HG02970 (cell line): Measurements from ENCODE around the gene RTP1.
"Not testable (repeated sequence)": the region's sequence is repeated elsewhere in the genome, so short reads cannot be mapped to it uniquely, and the experiment has no call there.

Experiments
- ATAC-seq: cut with Tn5 transposase; IDR thresholded peaks from one replicate; pipeline ENCODE4 v1.9.1; 2021; ENCODE audit warnings: mild to moderate bottlenecking, moderate library complexity, moderate number of reproducible peaks; ENCODE audit not compliant: unreplicated experiment, low FRiP score

Gene RTP1

GRCh38 chr3:187197335-187197649, at the start of gene RTP1:
TSS of gene RTP1 (plus strand) at chr3:187197486. CDS start at chr3:187197516, 30 bp downstream.
- ATAC-seq = no peak

- ATAC-seq = no peak
Measured at GRCh38 chr3:187150186-187150585, 47.1 kb upstream of the RTP1 start.

- no peak for ATAC-seq
Measured at GRCh38 chr3:187150599-187150998, 46.7 kb upstream of the RTP1 start.

- ATAC-seq = no peak
Measured at GRCh38 chr3:187161556-187161955, 35.7 kb upstream of the RTP1 start.

- ATAC-seq = no peak
Measured at GRCh38 chr3:187162265-187162953, 34.9 kb upstream of the RTP1 start.

- ATAC-seq = no peak
Measured at GRCh38 chr3:187165144-187165543, 32.1 kb upstream of the RTP1 start.

- no peak for ATAC-seq
Measured at GRCh38 chr3:187166750-187167149, 30.5 kb upstream of the RTP1 start.

GRCh38 chr3:187167777-187168176, 29.5 kb upstream of the RTP1 start:
- no peak for ATAC-seq

GRCh38 chr3:187169231-187169960, 27.9 kb upstream of the RTP1 start:
- ATAC-seq = no peak

- ATAC-seq = not testable (repeated sequence)
Measured at GRCh38 chr3:187170911-187171310, 26.4 kb upstream of the RTP1 start.

GRCh38 chr3:187172929-187173328, 24.4 kb upstream of the RTP1 start:
- no peak for ATAC-seq

GRCh38 chr3:187181454-187182170, 15.7 kb upstream of the RTP1 start:
- ATAC-seq = no peak

GRCh38 chr3:187183210-187183862, 13.9 kb upstream of the RTP1 start:
- no peak for ATAC-seq

GRCh38 chr3:187183903-187184302, 13.4 kb upstream of the RTP1 start:
- no peak for ATAC-seq

GRCh38 chr3:187185759-187186158, 11.5 kb upstream of the RTP1 start:
- ATAC-seq = no peak

GRCh38 chr3:187186375-187186774, 10.9 kb upstream of the RTP1 start:
- no peak for ATAC-seq

- no peak for ATAC-seq
Measured at GRCh38 chr3:187186801-187187421, 10.4 kb upstream of the RTP1 start.

GRCh38 chr3:187188931-187189330, 8.4 kb upstream of the RTP1 start:
- no peak for ATAC-seq

GRCh38 chr3:187191271-187191670, 6.0 kb upstream of the RTP1 start:
- ATAC-seq = no peak

GRCh38 chr3:187193181-187193580, 4.1 kb upstream of the RTP1 start:
- ATAC-seq = no peak
